Renal cortical epithelial cell (primary cell): ENCODE data around the gene NEXMIF. TPM values are rescaled to one million over a fixed set of nuclear protein-coding genes. Genes with fewer than 3 reads are reported as not detected.
A peak's percentile ranks its signal among the peaks of the same experiment; 100 is the strongest.
"Not testable (repeated sequence)": the region's sequence is repeated elsewhere in the genome, so short reads cannot be mapped to it uniquely, and the experiment has no call there.

Experiments used
- DNase-seq: peaks from one replicate; pipeline ENCODE4 v3.0.0-alpha.2; 2011; ENCODE audit warnings: low read depth
- total RNA-seq: library from RNA; depleted of rRNA; stranded (reverse); fragments of >200 nt; gene quantifications from 2 replicates; pipeline ENCODE4 v1.2.3, GENCODE V29; 2014

The NEXMIF gene
- total RNA-seq = 0.17 and 0.55 TPM in 2 replicates

- no peak for DNase-seq
Observed at GRCh38 chrX:74925225-74926088, at the start of gene NEXMIF. TSS of gene NEXMIF (minus strand) at chrX:74925452.

GRCh38 chrX:74961962-74962361, 36.7 kb upstream of the NEXMIF start:
- not testable (repeated sequence) for DNase-seq

GRCh38 chrX:74949717-74950116, 24.5 kb upstream of the NEXMIF start:
- no peak for DNase-seq

GRCh38 chrX:74940414-74940813, 15.2 kb upstream of the NEXMIF start:
- no peak for DNase-seq

GRCh38 chrX:74931214-74931613, 6.0 kb upstream of the NEXMIF start:
- DNase-seq = no peak

- DNase-seq = peak; percentile 0
Observed at GRCh38 chrX:74924449-74925224, 615 bp downstream of the NEXMIF start.

GRCh38 chrX:74923942-74924448, 1.3 kb downstream of the NEXMIF start:
- DNase-seq = peak; percentile 0

GRCh38 chrX:74922922-74923543, 2.2 kb downstream of the NEXMIF start:
- no peak for DNase-seq

- no peak for DNase-seq
Observed at GRCh38 chrX:74911494-74911893, 13.8 kb downstream of the NEXMIF start.

- no peak for DNase-seq
Observed at GRCh38 chrX:74906417-74906816, 18.8 kb downstream of the NEXMIF start.

GRCh38 chrX:74902806-74903205, 22.4 kb downstream of the NEXMIF start:
- DNase-seq = no peak

GRCh38 chrX:74892561-74892960, 32.7 kb downstream of the NEXMIF start:
- no peak for DNase-seq

GRCh38 chrX:74890676-74891430, 34.4 kb downstream of the NEXMIF start:
- no peak for DNase-seq

GRCh38 chrX:74882383-74882782, 42.9 kb downstream of the NEXMIF start:
- not testable (repeated sequence) for DNase-seq

- no peak for DNase-seq
Observed at GRCh38 chrX:74865725-74866124, 59.5 kb downstream of the NEXMIF start.

GRCh38 chrX:74853255-74853654, 72.0 kb downstream of the NEXMIF start:
- no peak for DNase-seq

- no peak for DNase-seq
Observed at GRCh38 chrX:74835566-74835965, 89.7 kb downstream of the NEXMIF start.

GRCh38 chrX:74819797-74820196, 105.5 kb downstream of the NEXMIF start:
- not testable (repeated sequence) for DNase-seq

- no peak for DNase-seq
Observed at GRCh38 chrX:74814681-74815080, 110.6 kb downstream of the NEXMIF start.

GRCh38 chrX:74804574-74804973, 120.7 kb downstream of the NEXMIF start:
- no peak for DNase-seq

- DNase-seq = no peak
Observed at GRCh38 chrX:74800062-74800461, 125.2 kb downstream of the NEXMIF start.
